ENCODE results near the gene COL1A2. TPM values are rescaled to one million over a fixed set of nuclear protein-coding genes. Genes with fewer than 3 reads are reported as not detected.

The COL1A2 gene
- total and polyA plus RNA-seq, 2 of the 13 experiments (the other 11 are each of a cell fraction or from before 2014, with no cell fraction given): not detected

- Histone ChIP-seq H3K9me3 (ENCODE audit: low read length) (0 out of 2 replicates have a peak, but pooled peaks cover 9% of the 10 kb centered on the region), H3K27ac (ENCODE audit: extremely low read length, insufficient read depth, low read length) (peak overlapping the region; percentile 64), H4K20me1 (ENCODE audit: insufficient read depth, low read length) (no peaks in the 10 kb centered on the region), H3K4me3 (replicated peaks in 1 of 3; ENCODE audit: insufficient read depth in 1 of 3, low read depth in 2 of 3, low read length in 3 of 3) (peak overlapping the region in 2 of 3 experiments; percentile 26 to 40; a peak in 2 of 6 replicates), H3K9ac (ENCODE audit: insufficient read depth, low read depth, low read length) (no peak overlapping the region; the same call in 1 of the 2 replicates), H3K4me1 (ENCODE audit: insufficient read depth, low read length) (peaks cover 49% of the 10 kb centered on the region), H3K79me2 (ENCODE audit: insufficient read depth, low read length) (no peaks in the 10 kb centered on the region), H3K27me3 (ENCODE audit: control insufficient read depth in 1 of 2, insufficient read depth in 2 of 2, low read length in 2 of 2) (no peaks in the 10 kb centered on the region), H3K4me2 (ENCODE audit: low read depth, low read length) (peak overlapping the region; percentile 76), H2AFZ (ENCODE audit: low read length) (peak overlapping the region; percentile 82), H3K36me3 (replicated peaks in 1 of 2; ENCODE audit: control insufficient read depth in 1 of 2, insufficient read depth in 2 of 2, low read length in 2 of 2) (no peaks in the 10 kb centered on the region)
- in situ Hi-C loops (cut with HindIII; ENCODE audit: extremely low pct_ligation_motif_present, low pct_unique_long_range_greater_than_20kb) (loop anchor here (25.0 kb wide), 1 partner anchor 792 kb away; no protein-coding TSS in a partner anchor), intact Hi-C loops (cut with micrococcal nuclease; ENCODE audit: unreplicated experiment) (loop anchor here (5.0 to 10.0 kb wide), 4 partner anchors 212 to 759 kb away; partner anchors contain the start of genes PPP1R9A and SGCE)
- 0% methylated on average over 2 of the region's 2 CpGs for WGBS (ENCODE audit: low lambda C conversion rate)
- ChIA-PET POLR2A (interaction anchor here (0.8 to 2.5 kb wide), 3 partner anchors 210 to 535 kb away, joined by 4 to 7 read pairs (median 5); partner anchors contain the start of gene SGCE), CTCF (ENCODE audit: low intra/inter-chr PET ratio, low total read pairs) (no interaction called here)
- DNase-seq (ENCODE audit: low spot score) (peak; percentile 72), ATAC-seq (peak; percentile 91), FAIRE-seq (peak; percentile 63)
- no TSS peak for BruUV-seq (replicated peaks)
- TF ChIP-seq EP300 (IDR thresholded peaks at IDR 0.05; ENCODE audit: low read depth in 2 of 2, low read length in 2 of 2) (peak in 1 of 2 experiments; percentile 57; a peak in 2 of 4 replicates), EP300 (CRISPR knock-in tag; IDR thresholded peaks at IDR 0.05; ENCODE audit: borderline replicate concordance) (no peak), THYN1 (CRISPR knock-in tag; IDR thresholded peaks at IDR 0.05; ENCODE audit: borderline replicate concordance, low read depth) (no peak), SMARCE1 (IDR thresholded peaks at IDR 0.05; ENCODE audit: borderline replicate concordance) (no peak), SMC3 (IDR thresholded peaks at IDR 0.05; ENCODE audit: low read length) (no peak), USF2 (IDR thresholded peaks at IDR 0.05; ENCODE audit: low read depth, low read length) (no peak), USF2 (CRISPR knock-in tag; IDR thresholded peaks at IDR 0.05; ENCODE audit: borderline replicate concordance) (no peak), CEBPG (CRISPR knock-in tag; IDR thresholded peaks at IDR 0.05) (peak; percentile 40; the same call in 1 of the 2 replicates), HMG20A (CRISPR knock-in tag; IDR thresholded peaks at IDR 0.05; ENCODE audit: borderline replicate concordance) (peak; percentile 44; the same call in 1 of the 2 replicates), ZNF34 (CRISPR knock-in tag; IDR thresholded peaks at IDR 0.05; ENCODE audit: borderline replicate concordance) (no peak), ZNF503 (CRISPR knock-in tag; IDR thresholded peaks at IDR 0.05) (no peak), FOXP1 (IDR thresholded peaks at IDR 0.05) (no peak), FOXP1 (CRISPR knock-in tag; IDR thresholded peaks at IDR 0.05) (peak; percentile 38; the same call in 1 of the 2 replicates), REPIN1 (CRISPR knock-in tag; IDR thresholded peaks at IDR 0.05; ENCODE audit: borderline replicate concordance, low read depth) (peak; percentile 28; the same call in 1 of the 2 replicates), ZNF652 (CRISPR knock-in tag; IDR thresholded peaks at IDR 0.05; ENCODE audit: borderline replicate concordance, low read depth) (peak; percentile 63; the same call in 1 of the 2 replicates), ZNF724P (CRISPR knock-in tag; IDR thresholded peaks at IDR 0.05; ENCODE audit: borderline replicate concordance) (no peak), ZNF296 (CRISPR knock-in tag; conservative IDR thresholded peaks at IDR 0.05) (no peak)
- TF ChIP-seq, protein P1, sequence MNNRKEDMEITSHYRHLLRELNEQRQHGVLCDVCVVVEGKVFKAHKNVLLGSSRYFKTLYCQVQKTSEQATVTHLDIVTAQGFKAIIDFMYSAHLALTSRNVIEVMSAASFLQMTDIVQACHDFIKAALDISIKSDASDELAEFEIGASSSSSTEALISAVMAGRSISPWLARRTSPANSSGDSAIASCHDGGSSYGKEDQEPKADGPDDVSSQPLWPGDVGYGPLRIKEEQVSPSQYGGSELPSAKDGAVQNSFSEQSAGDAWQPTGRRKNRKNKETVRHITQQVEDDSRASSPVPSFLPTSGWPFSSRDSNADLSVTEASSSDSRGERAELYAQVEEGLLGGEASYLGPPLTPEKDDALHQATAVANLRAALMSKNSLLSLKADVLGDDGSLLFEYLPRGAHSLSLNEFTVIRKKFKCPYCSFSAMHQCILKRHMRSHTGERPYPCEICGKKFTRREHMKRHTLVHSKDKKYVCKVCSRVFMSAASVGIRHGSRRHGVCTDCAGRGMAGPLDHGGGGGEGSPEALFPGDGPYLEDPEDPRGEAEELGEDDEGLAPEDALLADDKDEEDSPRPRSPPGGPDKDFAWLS (CRISPR knock-in tag; IDR thresholded peaks at IDR 0.05; ENCODE audit: borderline replicate concordance): no peak
- TF ChIP-seq, protein P2, sequence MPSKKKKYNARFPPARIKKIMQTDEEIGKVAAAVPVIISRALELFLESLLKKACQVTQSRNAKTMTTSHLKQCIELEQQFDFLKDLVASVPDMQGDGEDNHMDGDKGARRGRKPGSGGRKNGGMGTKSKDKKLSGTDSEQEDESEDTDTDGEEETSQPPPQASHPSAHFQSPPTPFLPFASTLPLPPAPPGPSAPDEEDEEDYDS (CRISPR knock-in tag; IDR thresholded peaks at IDR 0.05): peak; percentile 38; the same call in 1 of the 2 replicates
Observed at GRCh38 chr7:94445696-94446194, 51.0 kb downstream of the COL1A2 start.
